Fibroblast of upper back skin (primary cell): ENCODE measurements around the gene AMMECR1.
A peak's percentile ranks its signal among the peaks of the same experiment; 100 is the strongest.
"Not testable (repeated sequence)": the region's sequence is repeated elsewhere in the genome, so short reads cannot be mapped to it uniquely, and the experiment has no call there.

Source experiments
- DNase-seq: peaks from one replicate; pipeline ENCODE4 v3.0.0-alpha.2; 2013

Gene AMMECR1

GRCh38 chrX:110162131-110162530 lies 155.8 kb downstream of the AMMECR1 start:
- DNase-seq: no peak

DNA sequence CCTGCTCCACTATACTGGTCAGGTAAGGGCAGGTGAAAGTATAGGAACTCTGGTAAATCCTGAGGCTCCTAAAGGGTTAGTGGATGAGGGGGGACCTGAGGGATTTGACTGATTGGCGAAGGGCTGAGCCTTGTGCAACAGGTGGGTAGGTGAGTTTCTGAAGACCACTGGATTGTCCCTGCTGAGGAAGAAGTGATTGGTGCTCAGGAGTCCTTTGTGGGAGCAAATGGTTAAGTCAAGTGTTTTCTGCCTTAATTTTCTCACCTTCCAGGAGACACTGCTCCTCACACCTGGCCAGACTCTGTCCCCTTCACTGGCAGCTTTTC lies 156.6 kb downstream of the AMMECR1 start:
- DNase-seq: no peak

- DNase-seq: no peak
Observed at GRCh38 chrX:110159865-110160264, 158.0 kb downstream of the AMMECR1 start.

GRCh38 chrX:110159235-110159634 lies 158.7 kb downstream of the AMMECR1 start:
- no peak for DNase-seq

DNA sequence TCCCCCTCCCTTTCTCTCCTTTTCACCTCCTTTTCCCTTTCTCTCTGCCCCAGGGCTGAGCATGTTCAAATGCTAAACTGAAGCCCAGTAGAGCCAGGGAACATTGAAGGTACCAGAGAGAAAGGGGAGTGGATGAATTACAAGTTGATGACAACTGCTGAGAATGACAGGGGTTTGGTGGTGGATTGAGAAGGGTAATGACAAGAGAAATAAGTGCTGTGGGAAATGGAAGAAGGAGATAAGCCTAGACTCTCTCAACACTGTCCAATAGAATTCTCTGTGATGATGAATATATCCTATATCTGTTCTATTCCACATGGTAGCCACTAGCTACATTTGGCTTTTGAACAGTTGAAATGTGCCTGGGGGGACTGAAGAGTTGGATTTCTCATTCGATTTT lies 160.4 kb downstream of the AMMECR1 start:
- DNase-seq: no peak

GRCh38 chrX:110156167-110156754 lies 161.6 kb downstream of the AMMECR1 start:
- DNase-seq: no peak

GRCh38 chrX:110155759-110156158 lies 162.1 kb downstream of the AMMECR1 start:
- no peak for DNase-seq

GRCh38 chrX:110154328-110154727 lies 163.6 kb downstream of the AMMECR1 start:
- DNase-seq: not testable (repeated sequence)

- no peak for DNase-seq
Observed at GRCh38 chrX:110153896-110154295, 164.0 kb downstream of the AMMECR1 start.

- DNase-seq: no peak
Observed at GRCh38 chrX:110153244-110153643, 164.6 kb downstream of the AMMECR1 start.

- peak; percentile 51 for DNase-seq
Observed at GRCh38 chrX:110146521-110146920, 171.4 kb downstream of the AMMECR1 start.

DNA sequence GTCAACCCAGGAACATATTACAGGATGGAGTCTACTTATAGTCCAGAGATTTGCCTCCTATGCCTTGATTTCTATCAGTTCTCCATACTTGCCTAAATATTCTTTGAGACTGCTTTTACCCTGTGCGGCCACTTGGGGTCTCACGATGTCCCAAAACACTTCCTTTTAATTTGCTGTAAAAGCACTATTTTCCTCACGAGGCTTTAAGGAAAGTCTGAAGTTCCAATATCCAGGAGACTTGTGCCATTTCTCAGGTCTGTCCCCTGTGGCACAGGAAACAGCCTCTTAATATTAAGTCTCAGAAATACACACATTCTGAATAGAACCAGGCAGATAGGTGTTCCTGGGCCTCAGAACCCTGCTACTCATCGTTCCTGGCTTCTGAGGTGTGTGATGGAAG lies 172.0 kb downstream of the AMMECR1 start:
- peak; percentile 19 for DNase-seq

- DNase-seq: no peak
Observed at GRCh38 chrX:110145311-110145710, 172.6 kb downstream of the AMMECR1 start.
